ENCODE results near the gene YWHAG. TPM values are rescaled to one million over a fixed set of nuclear protein-coding genes. Genes with fewer than 3 reads are reported as not detected.
"Not testable (repeated sequence)": the region's sequence is repeated elsewhere in the genome, so short reads cannot be mapped to it uniquely, and the experiment has no call there.

The YWHAG gene
- total RNA-seq, 1 donor from 2014 or later: 70.5 TPM

GRCh38 chr7:76292213-76292573, 66.6 kb downstream of the YWHAG start:
- TF ChIP-seq, protein P1, sequence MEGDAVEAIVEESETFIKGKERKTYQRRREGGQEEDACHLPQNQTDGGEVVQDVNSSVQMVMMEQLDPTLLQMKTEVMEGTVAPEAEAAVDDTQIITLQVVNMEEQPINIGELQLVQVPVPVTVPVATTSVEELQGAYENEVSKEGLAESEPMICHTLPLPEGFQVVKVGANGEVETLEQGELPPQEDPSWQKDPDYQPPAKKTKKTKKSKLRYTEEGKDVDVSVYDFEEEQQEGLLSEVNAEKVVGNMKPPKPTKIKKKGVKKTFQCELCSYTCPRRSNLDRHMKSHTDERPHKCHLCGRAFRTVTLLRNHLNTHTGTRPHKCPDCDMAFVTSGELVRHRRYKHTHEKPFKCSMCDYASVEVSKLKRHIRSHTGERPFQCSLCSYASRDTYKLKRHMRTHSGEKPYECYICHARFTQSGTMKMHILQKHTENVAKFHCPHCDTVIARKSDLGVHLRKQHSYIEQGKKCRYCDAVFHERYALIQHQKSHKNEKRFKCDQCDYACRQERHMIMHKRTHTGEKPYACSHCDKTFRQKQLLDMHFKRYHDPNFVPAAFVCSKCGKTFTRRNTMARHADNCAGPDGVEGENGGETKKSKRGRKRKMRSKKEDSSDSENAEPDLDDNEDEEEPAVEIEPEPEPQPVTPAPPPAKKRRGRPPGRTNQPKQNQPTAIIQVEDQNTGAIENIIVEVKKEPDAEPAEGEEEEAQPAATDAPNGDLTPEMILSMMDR (IDR thresholded peaks at IDR 0.05): no peak
- Mint-ChIP-seq H3K4me3 (no peak overlapping the region), H3K9me3 (no peaks in the 10 kb centered on the region), H3K27ac (no peak overlapping the region), H3K36me3 (ENCODE audit: low read depth) (no peaks in the 10 kb centered on the region), H3K4me1 (peaks cover 7% of the 10 kb centered on the region), H3K27me3 (peaks cover 9% of the 10 kb centered on the region)
- ChIA-PET CTCF (interaction anchor here (0.8 to 4.7 kb wide), 4 partner anchors 18 to 25 kb away, joined by 3 to 41 read pairs (median 8); no protein-coding TSS in a partner anchor), POLR2A (interaction anchor here (0.6 to 1.0 kb wide), 7 partner anchors 8 to 652 kb away, joined by 3 to 5 read pairs (median 4); no protein-coding TSS in a partner anchor)
- intact Hi-C loops (cut with micrococcal nuclease): loop anchor here (5.0 kb wide), 2 partner anchors 820 to 1040 kb away; no protein-coding TSS in a partner anchor
- no peak for ATAC-seq (ENCODE audit: low read depth)
- DNase-seq: no peak

GRCh38 chr7:76291351-76292212, 67.2 kb downstream of the YWHAG start:
- Mint-ChIP-seq H3K4me3 (no peak overlapping the region), H3K27ac (no peak overlapping the region), H3K36me3 (ENCODE audit: low read depth) (no peaks in the 10 kb centered on the region), H3K27me3 (peaks cover 9% of the 10 kb centered on the region), H3K9me3 (no peaks in the 10 kb centered on the region), H3K4me1 (peaks cover 7% of the 10 kb centered on the region)
- TF ChIP-seq, protein P1 (IDR thresholded peaks at IDR 0.05): peak; percentile 55
- ChIA-PET CTCF (interaction anchor here (1.3 to 4.7 kb wide), 4 partner anchors 9 to 26 kb away, joined by 3 to 41 read pairs (median 8); no protein-coding TSS in a partner anchor), POLR2A (interaction anchor here (0.7 to 1.0 kb wide), 5 partner anchors 10 to 66 kb away, joined by 3 to 5 read pairs (median 4); no protein-coding TSS in a partner anchor)
- DNase-seq (peak; percentile 74), ATAC-seq (ENCODE audit: low read depth) (peak; percentile 81)
- intact Hi-C loops (cut with micrococcal nuclease): loop anchor here (1.0 to 5.0 kb wide), 6 partner anchors 12 to 1041 kb away; no protein-coding TSS in a partner anchor

DNA sequence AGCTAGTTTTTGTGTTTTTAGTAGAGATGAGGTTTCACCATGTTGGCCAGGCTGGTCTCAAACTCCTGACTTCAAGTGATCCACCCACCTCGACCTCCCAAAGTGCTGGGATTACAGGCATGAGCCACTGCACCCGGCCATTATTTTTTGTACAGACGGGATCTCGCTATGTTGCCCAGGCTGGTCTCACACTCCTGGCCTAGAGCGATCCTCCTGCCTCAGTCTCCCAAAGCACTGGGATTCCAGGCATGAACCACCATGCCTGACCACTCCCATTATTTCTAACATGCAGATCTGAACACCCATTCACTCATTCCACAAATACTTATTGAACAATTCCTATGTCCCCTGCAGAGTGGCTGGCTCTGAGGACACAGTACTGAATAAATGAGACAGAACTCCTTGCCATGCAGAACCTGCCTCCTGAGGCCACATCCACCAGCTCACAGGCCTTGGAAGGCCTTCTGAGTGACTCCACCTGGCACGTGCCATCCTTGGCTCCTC, 67.9 kb downstream of the YWHAG start:
- not testable (repeated sequence) for H3K27me3 Mint-ChIP-seq; H3K4me1 Mint-ChIP-seq; H3K27ac Mint-ChIP-seq; ATAC-seq (ENCODE audit: low read depth); H3K4me3 Mint-ChIP-seq; DNase-seq; H3K36me3 Mint-ChIP-seq (ENCODE audit: low read depth); H3K9me3 Mint-ChIP-seq
- CTCF ChIA-PET: interaction anchor here (1.3 to 4.7 kb wide), 4 partner anchors 8 to 26 kb away, joined by 3 to 41 read pairs (median 8); no protein-coding TSS in a partner anchor
- intact Hi-C loops (cut with micrococcal nuclease): loop anchor here (1.0 to 5.0 kb wide), 6 partner anchors 12 to 1041 kb away; no protein-coding TSS in a partner anchor
- POLR2A ChIA-PET: interaction anchor here (0.7 kb wide), 1 partner anchor 68 kb away, joined by 16 read pairs; the partner anchor contains the start of gene YWHAG

DNA sequence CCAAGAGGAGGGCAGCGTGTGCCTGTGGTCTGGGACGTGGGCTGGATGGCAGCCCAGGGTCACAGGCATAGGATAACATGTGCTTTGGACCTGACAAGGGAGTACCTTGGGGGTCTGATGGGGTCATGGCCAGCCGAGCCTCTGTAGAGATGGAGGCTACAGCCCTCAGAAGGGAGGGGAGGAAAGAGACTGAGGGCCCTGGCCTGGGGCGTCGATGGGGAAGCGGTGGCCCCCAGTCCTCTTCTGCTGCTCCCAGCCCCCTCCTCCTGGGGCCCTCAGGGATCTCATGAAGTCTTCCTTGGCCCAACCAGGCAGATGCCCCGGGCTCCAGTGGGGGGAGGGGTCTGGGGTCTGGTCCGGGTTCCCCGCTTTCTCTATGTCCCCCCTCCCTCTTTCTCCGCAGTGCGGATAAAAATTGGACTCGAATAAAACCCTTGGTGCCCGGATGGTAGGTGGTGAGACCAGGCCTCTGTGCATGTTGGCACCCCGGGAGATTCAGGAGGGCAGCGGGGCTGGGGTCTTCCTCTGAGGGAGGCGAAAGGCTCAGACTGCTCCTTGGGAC, 71.9 kb downstream of the YWHAG start:
- H3K9me3 Mint-ChIP-seq: no peaks in the 10 kb centered on the region
- TF ChIP-seq, protein P1 (IDR thresholded peaks at IDR 0.05): no peak
- no peak for DNase-seq
- no peak for ATAC-seq (ENCODE audit: low read depth)
- H3K36me3 Mint-ChIP-seq (ENCODE audit: low read depth): no peaks in the 10 kb centered on the region
- ChIA-PET POLR2A (no interaction called here), CTCF (no interaction called here)
- intact Hi-C loops (cut with micrococcal nuclease): no loop called here
- H3K27ac Mint-ChIP-seq: no peak overlapping the region
- H3K4me1 Mint-ChIP-seq: peaks cover 12% of the 10 kb centered on the region
- no peak overlapping the region for H3K4me3 Mint-ChIP-seq
- peaks cover 19% of the 10 kb centered on the region for H3K27me3 Mint-ChIP-seq

GRCh38 chr7:76285604-76286374, 73.0 kb downstream of the YWHAG start:
- Mint-ChIP-seq H3K36me3 (ENCODE audit: low read depth) (no peaks in the 10 kb centered on the region), H3K27me3 (peaks cover 25% of the 10 kb centered on the region), H3K4me3 (no peak overlapping the region), H3K27ac (no peak overlapping the region), H3K9me3 (no peaks in the 10 kb centered on the region), H3K4me1 (peaks cover 14% of the 10 kb centered on the region)
- TF ChIP-seq, protein P1 (IDR thresholded peaks at IDR 0.05): no peak
- CTCF ChIA-PET: interaction anchor here (1.1 kb wide), 1 partner anchor 28 kb away, joined by 3 read pairs; no protein-coding TSS in a partner anchor
- POLR2A ChIA-PET: no interaction called here
- intact Hi-C loops (cut with micrococcal nuclease): no loop called here
- DNase-seq (no peak), ATAC-seq (ENCODE audit: low read depth) (no peak)

Measured in activated B cell treated with CpG ODN at 0.5 μM for 24 hours (primary cell).